ENCODE measurements around the gene FAM200B.

The FAM200B gene

DNA sequence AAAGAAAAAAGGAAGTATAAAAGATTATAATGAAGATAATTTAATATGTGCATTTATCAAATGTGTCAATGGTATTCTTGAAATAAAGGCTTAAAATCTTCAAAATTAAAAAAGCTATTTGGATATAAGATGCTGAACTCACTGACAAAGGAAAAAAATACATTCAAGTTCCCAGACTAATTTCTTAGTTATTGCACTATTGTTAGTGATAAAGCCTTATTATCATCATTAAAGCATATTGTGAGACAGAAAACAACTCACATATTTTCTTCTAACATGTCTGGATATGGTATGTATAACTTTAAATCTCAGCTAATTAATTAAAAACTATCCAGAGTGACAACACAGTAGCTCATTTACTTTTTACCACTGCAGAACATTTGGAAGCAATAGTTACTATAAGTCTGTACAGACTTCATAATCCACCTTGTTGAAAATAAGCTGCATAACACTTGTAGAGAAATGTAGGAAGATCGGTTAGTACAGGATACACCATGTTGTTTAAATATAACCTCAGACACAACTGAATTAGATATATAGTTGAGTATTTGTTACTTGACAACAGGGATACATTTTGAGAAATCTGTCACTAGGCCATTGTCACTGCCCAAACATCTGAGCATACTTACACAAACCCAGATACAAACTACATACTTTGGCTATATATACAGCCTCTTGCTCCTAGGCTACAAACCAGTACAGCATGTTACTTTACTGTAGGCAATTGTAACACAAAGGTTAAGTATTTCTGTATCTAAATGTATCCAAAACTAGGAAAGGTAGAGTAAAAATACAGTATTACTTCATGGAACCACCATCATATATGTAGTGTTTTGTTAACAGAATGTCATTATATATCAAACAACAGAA, 12.8 kb upstream of the FAM200B start:
- no peak for DNase-seq

DNA sequence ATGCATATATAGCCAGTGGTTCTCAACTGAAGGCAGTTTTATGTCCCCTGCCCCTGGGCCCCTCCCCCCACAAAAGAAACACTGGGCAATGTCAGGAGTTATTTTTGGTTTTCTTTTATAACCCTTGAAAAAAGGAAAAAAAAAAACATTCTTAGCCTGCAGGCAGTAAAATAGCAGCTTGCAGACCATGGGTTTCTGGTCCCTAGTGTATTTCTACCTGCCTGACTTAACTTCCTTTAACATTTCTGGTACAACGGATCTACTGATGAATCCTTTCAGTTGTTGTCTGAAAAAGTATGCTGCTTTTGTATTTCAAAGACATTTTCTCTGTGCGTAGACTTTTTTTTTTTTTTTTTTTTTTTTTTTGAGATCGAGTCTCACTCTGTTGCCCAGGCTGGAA, 11.1 kb upstream of the FAM200B start:
- no peak for DNase-seq

DNA sequence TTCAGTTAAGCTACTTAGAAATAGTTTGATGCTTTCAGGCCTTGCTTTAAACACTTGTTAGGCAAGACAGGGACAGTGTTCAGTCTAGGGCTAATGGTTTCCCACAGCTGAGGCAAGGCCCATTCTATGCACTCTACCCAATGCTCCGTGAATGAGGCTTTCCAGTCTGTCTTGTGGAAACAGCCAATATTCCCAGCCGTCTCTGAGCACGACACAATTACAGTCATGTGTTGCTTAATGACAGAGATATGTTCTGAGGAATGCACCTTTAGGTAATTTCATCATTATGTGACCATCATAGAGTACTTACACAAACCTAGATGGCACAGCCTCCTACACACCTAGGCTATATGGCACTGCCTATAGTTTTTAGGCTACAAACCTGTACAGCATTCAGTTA, 9.5 kb upstream of the FAM200B start:
- no peak for DNase-seq

DNA sequence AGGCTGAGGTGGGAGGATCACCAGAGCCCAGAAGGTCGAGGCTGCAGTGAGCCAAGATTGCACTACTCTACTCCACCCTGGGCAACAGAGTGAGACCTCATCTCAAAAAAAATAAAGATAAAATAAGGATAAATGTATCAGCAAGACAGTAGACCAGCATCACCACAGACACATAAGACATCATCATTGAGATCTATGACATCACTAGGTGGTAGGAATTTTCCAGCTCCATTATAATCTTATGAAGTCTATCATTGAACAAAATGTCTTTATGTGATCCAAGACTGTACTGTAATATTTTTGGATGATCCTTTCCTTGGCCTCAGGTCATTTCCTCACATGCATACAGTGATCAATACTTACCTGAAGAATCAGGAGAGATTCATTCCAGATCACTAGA, 8.3 kb upstream of the FAM200B start:
- DNase-seq = no peak

DNA sequence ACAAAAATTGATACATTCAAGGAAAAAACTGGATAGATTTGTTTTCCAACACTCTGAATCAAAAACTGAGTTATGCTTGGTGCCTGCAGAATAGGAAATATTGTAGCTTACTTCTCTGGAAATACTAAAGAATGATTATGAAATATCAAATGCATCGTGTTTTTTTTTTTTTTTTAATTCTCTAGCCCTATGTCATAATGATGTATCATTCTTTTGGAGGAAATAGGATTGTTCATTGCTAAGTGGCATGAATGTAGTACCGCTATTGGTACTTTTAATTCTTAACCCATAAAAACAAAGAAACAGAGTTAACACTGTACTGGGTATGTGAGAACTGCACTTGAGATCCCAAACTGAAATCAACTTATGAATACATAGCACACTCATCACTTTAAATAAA, 7.6 kb upstream of the FAM200B start:
- DNase-seq = no peak

DNA sequence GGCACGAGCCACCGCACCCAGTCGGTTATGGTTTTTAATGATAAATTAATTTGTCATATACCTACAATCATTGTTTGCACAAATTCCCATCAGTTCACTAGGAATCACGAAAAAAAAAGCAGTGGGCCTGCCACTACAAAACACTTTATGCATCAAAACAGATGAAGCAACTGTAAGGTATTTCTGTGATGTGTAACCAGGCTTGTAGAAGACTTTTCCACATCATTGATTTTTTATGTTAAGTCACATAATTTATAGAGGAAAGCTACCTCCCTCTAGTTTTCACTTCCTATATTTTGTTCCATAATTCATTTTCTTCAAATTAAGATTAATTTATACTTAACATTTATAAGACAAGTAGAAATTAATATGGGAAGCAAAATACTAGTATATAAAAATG, 6.7 kb upstream of the FAM200B start:
- DNase-seq = no peak

DNA sequence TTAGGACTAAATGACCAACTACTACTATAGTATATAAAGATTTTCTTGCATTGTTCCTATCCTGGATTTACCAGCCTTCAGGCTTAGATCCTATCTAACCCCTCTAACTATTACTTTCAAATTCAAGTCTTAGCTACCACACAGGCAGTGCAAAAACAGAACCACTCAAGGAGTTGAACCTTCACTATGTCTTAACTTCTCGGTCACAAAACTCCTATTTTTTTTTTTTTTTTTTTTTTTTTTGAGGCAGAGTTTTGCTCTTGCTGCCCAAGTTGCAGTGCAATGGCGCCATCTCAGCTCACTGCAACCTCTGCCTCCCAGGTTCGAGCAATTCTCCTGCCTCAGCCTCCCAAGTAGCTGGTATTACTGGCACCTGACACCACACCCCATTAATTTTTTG, 6.3 kb upstream of the FAM200B start:
- no peak for DNase-seq

DNA sequence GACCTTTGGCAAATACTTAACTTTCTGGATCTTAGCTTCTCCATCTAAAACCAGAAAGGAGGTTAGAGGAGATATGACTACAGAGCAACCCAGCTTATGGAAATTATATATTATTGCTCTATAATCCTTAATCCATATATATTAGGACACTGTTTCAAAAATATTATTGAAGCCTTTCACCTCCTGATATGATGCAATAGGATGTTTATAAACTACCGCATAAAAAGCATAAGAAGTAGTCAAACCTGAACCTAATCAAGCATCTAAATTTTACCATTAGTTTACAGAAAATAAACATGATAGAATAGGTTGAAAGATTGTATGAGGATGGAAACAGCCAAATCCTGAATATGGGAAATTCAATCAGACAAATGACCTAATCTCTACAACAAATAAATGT, 5.6 kb upstream of the FAM200B start:
- DNase-seq = no peak

DNA sequence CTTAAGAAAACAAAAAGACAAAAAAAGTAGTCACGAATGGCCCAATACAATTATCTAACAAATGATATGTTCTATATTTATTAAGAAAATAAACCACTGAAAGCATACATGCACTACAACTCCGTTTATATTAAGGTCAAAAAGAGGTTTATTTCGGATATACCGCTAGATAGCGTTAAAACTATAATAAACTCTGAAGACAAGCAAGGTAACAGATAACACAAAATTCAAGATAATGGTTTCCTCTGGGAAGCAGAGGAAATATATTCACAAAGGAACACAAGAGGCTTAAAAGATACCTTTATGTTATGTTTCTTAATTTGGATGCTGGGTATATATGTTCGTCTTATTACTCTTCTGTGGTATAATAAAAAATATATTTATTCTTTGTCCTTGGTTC, 4.7 kb upstream of the FAM200B start:
- no peak for DNase-seq

DNA sequence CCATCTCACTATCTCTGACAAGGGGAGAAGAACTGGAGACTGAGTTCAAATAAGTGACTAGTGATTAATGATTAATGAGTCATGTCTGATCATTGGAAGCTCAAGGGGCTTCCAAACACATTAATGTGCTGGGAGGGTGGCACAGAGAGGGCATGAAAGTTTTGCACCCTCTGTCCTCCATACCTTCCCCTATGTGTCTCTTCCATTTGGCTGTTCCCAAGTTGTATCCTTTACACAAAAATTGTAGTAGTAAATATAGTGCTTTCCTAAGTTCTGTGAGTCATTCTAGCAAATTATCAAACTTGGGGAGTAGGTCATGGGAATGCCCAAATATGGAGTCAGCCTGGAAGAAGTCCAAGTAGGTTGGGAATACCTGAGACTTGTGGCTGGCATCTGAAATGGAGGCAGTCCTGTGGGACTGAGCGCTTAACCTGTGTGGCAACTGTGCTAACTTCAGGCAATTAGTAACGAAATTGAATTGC, 4.1 kb upstream of the FAM200B start:
- no peak for DNase-seq

DNA sequence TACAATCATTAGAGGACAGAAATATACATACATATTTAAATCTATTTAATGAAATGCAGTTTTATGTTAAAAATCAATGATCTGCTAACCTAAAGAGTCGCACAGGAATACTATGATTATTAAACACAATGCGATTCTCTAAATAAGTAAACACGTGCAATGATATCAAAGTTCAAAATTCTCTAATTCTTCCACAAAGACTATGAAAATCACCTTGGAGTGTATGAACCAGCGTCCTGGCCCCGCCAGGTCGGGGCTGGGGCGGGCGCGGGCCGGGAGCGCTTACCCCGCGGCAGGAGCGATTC, 608 bp upstream of the FAM200B start:
- no peak for DNase-seq

DNA sequence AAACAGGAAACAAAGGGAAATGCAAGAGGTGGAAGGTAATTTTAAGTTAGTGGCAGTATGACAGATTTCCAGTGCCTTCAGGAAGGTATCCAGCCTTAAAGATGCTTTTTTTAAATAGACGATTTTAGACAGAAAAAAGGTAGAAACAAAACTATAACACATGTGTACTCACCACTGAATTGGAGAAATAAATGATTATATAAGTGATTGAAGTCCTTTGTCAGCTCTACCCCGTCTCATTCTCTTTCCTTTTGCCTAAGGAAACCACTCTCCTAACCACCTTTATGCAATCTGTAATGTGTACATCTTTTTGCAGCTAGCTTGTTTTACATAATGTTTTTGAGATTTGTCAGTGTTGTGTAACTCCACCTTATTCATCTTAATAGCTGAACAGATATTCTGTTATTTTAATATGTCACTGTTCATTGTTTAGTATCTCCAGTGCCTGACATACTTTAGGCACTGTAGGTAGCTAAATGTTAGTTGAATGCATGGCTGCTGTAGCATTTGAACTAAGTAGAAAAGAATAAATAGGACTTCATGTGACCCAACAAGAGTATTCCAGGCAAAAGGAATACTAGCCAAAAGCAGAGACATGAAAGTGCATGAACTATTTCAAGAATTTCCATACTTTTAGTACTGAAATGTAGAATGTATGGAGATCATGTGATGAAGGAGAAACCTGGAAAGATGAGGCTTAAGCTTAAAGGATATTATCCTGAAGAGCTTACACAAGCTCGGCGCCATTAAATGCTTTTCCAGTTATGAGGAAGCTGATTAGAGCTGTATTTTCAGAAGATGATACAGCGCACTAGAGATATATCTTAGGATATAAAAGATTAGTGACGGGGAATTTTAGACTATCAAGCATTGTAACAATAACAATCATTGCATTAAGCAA, 865 bp downstream of the FAM200B start:
- no peak for DNase-seq

DNA sequence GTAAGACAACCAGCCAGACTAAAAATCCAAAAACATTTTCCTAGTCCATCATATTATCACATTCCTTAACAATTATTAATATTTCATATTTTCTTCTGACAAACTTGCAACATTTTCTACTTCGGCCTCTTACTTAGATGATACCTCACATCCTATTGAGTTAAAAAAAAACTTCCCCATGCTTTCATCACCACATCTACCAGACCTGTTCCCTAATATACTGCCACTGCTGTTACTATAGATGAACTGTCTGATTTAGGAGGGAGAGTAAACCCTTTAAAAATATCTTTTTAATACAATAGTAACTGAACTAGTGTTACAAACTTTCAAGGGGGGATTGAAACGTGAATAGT, 1.5 kb downstream of the FAM200B start:
- DNase-seq = no peak

DNA sequence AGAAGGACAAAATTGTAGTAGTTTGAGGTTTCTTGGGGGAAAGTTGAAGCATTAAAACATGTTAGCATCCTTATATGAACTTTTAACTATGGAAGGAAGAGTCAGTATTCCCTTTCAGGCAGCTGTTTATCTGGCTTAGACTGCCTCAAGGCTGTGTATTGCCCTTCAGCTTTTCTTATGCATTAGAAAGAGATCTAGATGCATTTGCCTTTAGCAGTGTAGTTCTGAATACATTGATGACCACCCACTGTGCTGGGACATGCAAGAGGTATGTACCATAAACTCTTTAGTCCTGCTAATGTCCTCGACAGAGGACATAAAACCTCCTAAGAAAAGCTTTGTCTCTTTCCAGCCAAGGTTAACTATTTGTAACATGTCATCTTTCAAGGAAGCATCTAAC, 2.9 kb downstream of the FAM200B start:
- DNase-seq = no peak

DNA sequence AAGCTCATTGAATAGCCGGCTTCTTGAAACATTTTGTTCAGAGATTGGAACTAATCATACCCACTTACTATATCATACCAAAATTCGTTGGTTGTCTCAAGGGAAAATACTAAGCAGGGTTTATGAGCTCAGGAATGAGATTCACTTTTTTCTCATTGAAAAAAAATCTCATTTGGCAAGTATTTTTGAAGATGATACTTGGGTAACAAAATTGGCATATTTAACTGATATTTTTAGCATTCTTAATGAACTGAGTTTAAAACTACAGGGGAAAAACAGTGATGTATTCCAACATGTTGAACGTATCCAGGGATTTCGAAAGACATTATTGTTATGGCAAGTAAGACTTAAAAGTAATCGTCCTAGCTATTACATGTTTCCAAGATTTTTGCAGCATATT, 6.4 kb downstream of the FAM200B start:
- no peak for DNase-seq

DNA sequence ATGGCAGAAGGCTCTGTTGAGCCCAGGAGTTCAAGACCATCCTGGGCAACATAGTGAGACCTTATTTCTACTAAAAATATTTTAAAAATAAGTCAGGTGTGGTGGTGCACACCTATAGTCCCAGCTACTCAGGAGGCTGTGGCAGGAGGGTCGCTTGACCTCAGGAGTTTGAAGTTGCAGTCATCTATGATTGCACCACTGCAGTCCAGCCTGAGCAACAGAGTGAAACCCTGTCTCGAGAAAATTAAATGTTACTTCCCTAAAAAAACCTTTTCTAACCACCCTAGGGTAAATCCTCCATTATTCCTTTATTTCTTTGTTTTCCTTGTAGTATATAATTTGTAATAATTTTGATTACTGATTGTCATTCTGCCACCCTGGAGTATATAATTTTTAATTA, 7.9 kb downstream of the FAM200B start:
- no peak for DNase-seq

DNA sequence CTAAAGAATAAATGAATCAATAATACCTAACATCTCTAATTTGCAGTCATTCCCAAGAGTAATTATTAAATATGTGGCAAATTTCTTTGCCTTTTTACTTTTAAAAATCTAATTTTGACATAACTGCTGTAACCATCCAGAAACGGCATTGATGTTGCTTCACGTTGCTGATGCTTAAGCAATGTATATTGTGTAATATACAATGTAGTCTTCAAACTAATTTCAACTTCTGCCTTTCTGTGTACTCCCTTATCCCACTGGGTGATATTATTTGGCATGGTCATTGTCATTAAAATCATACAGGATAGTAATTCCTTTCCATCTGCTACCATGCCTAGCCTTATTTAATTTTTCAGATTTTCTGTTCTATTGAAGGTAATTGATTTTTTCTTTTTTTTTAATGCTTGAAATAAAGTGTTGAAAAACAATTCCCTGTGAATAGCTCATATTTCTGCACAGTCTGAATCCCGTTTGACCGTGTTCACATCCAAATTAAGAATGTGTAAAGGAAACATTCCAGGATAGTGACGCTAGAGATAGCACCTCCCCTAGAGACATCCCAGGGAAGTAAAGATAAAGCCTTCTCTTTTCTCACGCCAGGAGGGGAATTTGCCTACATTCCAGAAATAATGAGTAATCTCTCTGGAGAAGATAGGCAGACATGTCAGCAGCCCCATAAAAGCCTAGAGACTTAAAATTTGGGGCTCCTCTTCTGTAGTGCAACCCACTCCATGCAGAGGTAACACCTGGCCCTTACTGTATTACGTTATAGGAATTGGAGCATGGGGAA, 8.6 kb downstream of the FAM200B start:
- DNase-seq = no peak

DNA sequence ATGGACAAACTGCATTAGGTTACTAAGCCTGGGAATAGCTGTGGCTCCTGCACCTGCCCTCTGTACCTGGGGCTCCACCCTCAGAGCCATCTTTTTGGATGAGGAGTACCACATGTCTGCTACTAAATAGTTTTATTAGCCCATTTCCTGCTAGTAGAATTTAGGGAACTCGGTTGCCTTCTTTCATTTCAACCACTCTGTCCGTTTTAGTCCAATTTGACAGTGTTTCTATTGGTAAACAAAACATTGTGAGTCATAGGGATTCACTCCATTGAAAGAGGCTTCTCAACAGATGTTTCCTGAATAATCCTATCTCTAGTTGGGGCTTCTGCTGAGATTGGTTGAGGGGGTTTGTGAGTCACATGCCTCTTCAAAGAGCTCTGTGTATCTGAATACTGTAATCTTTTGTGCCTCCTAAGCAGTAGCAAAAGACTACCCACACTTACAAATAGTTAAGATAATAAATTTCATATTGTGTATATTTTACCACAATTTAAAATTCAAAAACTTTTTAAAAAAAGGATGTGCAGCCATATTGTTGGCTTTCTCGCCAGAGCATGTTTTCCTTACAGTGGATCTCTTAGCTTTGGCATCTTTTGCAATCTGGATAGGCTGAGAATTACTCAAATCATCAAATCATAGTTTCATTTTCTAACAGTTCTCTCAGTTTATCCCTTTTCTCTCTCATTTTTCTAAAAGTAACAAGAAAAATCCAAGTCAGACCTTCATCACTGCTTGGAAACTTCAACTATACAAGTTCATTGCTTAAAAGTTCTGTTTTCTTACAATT, 9.9 kb downstream of the FAM200B start:
- DNase-seq = no peak

DNA sequence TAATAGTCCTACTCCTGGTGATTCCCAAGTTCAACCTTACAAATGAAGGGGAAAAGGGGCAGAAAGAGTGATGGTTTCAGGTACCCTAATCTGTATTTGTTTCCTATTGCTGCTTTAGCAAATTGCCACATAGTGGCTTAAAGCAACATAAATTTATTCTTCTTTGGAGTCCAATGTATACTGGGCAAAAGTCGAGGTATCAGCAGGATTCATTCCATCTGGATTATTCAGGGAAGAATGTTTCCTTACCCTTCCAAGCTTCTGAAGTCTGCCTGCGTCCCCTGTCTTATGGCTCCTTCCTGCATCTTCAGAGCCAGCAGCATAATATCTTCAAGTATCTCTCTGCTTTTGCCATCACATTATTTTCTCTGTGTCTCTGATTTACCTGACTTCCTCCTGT, 11.0 kb downstream of the FAM200B start:
- no peak for DNase-seq

DNA sequence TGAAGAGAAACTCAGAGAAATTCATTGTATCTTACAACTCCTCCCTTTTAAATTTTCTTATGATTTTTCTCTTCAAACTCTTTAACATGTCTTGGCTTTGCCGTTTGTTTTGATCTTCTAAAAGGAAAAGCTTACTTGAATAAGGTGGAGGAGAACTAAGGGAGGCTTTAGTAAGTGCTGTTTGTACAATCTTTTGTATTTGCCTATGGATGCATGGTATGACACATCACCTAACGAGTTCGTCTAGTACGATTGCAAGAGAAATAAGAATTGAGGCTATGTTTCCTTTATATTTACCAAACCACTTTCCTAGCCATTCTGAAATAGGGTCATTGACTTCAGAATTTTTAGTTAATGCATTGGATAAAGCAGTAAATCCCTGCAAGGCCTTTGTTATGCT, 12.8 kb downstream of the FAM200B start:
- DNase-seq = no peak

DNA sequence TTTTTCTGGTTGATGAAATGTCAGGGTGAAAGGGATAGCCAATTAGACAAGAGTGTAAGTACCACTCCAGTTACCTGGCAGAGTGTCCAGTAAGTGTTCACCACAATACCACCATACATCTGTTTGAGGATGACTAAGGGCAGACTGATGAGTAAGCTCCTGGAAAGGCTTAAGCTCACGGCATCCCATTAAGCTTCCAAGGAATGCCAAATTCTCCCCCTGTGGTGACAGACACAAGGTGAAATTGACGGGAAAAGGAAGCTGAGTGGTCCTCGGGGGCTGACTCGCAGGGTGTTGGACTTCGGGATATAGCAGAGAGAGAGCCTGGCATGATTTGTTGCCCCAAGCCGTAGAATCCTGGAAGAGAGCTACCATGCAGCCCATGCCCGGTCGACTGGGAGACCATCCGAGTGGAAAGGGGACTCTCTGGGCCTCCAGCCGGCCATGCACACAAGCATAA, 13.6 kb downstream of the FAM200B start:
- no peak for DNase-seq

DNA sequence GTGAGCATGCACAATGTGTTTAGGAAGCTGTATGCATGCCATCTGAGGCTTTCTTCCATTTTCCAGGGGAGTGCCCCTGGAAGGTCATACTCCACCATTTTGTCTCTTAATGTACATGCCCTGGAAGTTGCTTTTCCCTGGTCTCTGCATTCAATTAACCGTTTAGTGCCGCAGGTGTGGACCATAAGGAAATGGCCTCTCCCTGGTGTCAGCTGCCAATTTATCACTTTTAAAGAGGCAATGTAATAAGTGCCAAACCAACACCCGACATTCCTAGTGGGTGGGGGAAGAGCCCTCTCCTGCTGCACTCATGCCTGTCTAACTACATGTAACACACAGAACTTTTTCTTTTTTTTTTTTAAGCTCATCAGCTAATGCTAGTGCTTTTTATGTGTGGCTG, 14.1 kb downstream of the FAM200B start:
- no peak for DNase-seq
